ENCODE data around the gene LNPK. TPM values are rescaled to one million over a fixed set of nuclear protein-coding genes. Genes with fewer than 3 reads are reported as not detected.

LNPK gene
- total RNA-seq, 4 donors from 2014 or later = 18.9 to 48.1 (median 20.2) TPM

DNA sequence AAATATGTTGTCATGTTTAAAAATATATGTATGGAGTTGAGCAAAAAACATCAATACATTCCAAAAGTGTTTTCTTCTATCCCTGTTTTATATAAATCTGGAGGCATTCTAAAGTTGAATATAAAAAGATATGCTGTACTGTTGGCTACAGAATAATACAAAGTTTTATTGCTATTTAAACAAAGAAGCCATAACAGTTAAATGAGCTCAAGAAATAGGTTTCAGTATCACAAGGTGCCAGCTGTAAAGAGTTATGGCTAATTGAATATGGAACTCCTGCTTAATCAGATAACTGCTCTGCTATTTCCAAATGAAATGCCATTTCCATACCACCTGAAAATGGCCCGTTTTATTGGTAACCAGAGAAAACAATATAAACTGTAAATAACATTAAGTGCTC is 55.0 kb downstream of the LNPK start:
- H3K36me3 ChIP-seq = peaks cover 0 to 5% of the 10 kb centered on the region in 2 donors
- 87 to 94% methylated on average over 1 of the region's 1 CpG for WGBS, 2 donors
- H3K27me3 ChIP-seq = no peaks in the 10 kb centered on the region
- DNase-seq = no peak
- no peaks in the 10 kb centered on the region for H3K4me1 ChIP-seq
- H3K4me3 ChIP-seq (replicated peaks in 1 of 3) = no peak overlapping the region
- TF ChIP-seq, protein P1, sequence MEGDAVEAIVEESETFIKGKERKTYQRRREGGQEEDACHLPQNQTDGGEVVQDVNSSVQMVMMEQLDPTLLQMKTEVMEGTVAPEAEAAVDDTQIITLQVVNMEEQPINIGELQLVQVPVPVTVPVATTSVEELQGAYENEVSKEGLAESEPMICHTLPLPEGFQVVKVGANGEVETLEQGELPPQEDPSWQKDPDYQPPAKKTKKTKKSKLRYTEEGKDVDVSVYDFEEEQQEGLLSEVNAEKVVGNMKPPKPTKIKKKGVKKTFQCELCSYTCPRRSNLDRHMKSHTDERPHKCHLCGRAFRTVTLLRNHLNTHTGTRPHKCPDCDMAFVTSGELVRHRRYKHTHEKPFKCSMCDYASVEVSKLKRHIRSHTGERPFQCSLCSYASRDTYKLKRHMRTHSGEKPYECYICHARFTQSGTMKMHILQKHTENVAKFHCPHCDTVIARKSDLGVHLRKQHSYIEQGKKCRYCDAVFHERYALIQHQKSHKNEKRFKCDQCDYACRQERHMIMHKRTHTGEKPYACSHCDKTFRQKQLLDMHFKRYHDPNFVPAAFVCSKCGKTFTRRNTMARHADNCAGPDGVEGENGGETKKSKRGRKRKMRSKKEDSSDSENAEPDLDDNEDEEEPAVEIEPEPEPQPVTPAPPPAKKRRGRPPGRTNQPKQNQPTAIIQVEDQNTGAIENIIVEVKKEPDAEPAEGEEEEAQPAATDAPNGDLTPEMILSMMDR (IDR thresholded peaks at IDR 0.05) = no peak
- no peak for TF ChIP-seq POLR2A (IDR thresholded peaks at IDR 0.05)
- intact Hi-C loops (cut with DNase I) = no loop called here
- no peaks in the 10 kb centered on the region for H3K9me3 ChIP-seq
- H3K27ac ChIP-seq = no peak overlapping the region

DNA sequence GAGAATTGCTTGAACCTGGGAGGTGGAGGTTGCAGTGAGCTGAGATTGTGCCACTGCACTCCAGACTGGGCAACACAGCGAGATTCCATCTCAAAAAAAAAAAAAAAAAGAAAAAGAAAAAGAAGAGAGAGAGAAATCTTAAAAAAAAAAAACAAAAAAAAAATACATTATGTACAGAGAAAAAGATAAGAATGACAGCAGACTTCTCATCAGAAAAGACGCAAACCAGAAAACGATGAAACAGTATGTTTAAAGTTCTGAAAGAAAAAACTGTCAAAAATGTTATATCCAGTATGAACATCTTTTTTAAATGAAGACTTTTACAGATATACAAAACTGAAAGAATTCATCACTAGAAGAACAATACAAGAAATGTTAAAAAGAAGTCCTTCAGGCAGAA is 60.4 kb downstream of the LNPK start:
- no peaks in the 10 kb centered on the region for H3K27me3 ChIP-seq
- TF ChIP-seq POLR2A (IDR thresholded peaks at IDR 0.05) = no peak
- TF ChIP-seq, protein P1 (IDR thresholded peaks at IDR 0.05) = no peak
- WGBS, 2 donors = 93 to 99% methylated on average over 3 of the region's 3 CpGs
- no peaks in the 10 kb centered on the region for H3K4me1 ChIP-seq
- no peak overlapping the region for H3K27ac ChIP-seq
- no peaks in the 10 kb centered on the region for H3K9me3 ChIP-seq
- intact Hi-C loops (cut with DNase I) = no loop called here
- DNase-seq = no peak
- H3K36me3 ChIP-seq = peaks cover 0 to 1% of the 10 kb centered on the region in 2 donors
- H3K4me3 ChIP-seq (replicated peaks in 1 of 3) = no peak overlapping the region

DNA sequence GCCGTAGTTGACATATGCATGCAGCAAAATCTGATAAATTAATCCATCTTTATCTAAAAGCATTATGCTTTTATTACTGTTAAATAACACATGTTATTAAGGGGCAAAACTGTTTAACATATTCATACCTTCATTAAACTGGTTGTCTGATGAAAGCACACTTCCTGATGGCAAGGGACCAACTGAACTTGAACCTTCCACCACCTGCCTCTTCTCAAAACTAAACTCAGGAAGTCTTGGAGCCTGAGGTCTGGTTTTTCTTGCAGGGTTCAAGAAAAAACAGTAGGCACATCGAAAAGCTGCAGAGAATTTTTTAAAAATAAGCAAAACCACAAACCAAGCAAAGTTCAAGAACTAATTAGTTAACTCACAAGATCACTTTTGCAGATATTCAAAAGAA is 64.9 kb downstream of the LNPK start:
- no peak for DNase-seq
- Histone ChIP-seq H3K4me3 (replicated peaks in 1 of 3) (no peak overlapping the region), H3K36me3 (no peaks in the 10 kb centered on the region), H3K4me1 (no peaks in the 10 kb centered on the region), H3K27me3 (no peaks in the 10 kb centered on the region), H3K27ac (no peak overlapping the region), H3K9me3 (no peaks in the 10 kb centered on the region)
- TF ChIP-seq, protein P1 (IDR thresholded peaks at IDR 0.05) = no peak
- TF ChIP-seq POLR2A (IDR thresholded peaks at IDR 0.05) = no peak
- WGBS, 2 donors = 80 to 81% methylated on average over 2 of the region's 2 CpGs
- intact Hi-C loops (cut with DNase I) = no loop called here

DNA sequence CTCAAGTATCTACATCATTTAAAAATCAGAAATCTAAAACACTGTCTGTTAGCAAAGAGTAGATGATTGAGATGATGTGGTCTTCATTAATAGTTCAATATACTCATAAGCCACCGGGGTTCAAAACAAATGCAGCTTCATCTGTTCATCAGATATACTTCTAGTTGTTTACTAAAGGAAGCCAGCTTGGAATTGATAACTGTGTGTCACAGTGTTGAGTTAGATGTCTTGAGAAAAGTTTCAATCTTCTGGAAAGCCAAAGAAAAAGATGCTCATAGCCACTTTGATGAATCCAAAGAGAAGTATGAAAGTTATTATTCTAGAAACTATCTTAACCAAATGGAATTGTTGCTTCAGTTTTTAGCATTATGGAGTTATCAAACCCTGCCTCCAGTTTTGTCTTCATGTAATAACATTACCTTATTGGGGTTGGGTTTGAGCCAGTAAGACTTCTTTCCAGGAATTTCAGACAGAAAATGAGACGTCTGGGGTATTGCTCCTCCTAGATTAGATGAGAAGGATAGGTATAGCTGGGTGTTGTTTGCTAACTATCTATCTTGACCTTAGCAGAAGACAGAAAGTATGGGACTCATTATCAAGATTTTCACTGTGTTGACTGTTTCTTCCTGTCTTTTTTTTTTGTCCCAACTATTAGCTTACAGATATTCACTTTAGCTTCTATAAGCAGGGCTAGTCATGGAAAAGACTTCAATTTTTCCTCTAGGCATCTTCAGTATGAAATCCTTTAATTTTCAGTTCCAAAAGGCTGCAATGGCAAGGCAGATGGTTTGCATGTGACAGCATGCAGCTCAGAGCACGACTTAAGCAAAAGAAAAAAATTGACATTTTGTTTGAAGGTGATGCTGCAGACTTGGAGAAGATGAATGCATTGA is 66.5 kb downstream of the LNPK start:
- no peak for TF ChIP-seq POLR2A (IDR thresholded peaks at IDR 0.05)
- TF ChIP-seq, protein P1 (IDR thresholded peaks at IDR 0.05) = no peak
- Histone ChIP-seq H3K9me3 (no peaks in the 10 kb centered on the region), H3K27ac (no peak overlapping the region), H3K4me1 (no peaks in the 10 kb centered on the region), H3K27me3 (no peaks in the 10 kb centered on the region), H3K4me3 (replicated peaks in 1 of 3) (no peak overlapping the region), H3K36me3 (no peaks in the 10 kb centered on the region)
- intact Hi-C loops (cut with DNase I) = no loop called here
- no peak for DNase-seq
- 88 to 90% methylated on average over 3 of the region's 3 CpGs for WGBS, 2 donors

DNA sequence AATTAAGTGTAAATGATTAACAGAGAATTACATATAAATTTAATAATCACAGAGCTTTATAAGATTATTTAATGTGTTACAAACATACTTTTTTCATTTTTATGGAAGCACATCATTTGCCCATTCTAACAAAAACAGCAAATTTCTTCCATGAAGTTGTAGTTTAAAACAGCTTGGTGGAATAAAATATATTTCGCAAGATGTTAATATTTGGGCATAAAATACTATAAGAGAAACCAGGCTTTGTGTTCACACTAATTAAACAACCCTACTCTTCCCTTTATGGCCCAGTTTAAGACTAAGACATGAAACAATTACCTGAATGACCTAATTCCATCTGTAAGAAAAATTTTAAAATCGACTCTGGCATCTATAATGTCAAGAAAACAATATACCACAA is 69.4 kb downstream of the LNPK start:
- Histone ChIP-seq H3K4me3 (replicated peaks in 1 of 3) (no peak overlapping the region), H3K36me3 (no peaks in the 10 kb centered on the region), H3K27ac (no peak overlapping the region), H3K4me1 (no peaks in the 10 kb centered on the region), H3K9me3 (no peaks in the 10 kb centered on the region), H3K27me3 (no peaks in the 10 kb centered on the region)
- 98% methylated on average over 2 of the region's 2 CpGs for WGBS, 2 donors
- DNase-seq = no peak
- intact Hi-C loops (cut with DNase I) = no loop called here
- TF ChIP-seq POLR2A (IDR thresholded peaks at IDR 0.05) = no peak
- TF ChIP-seq, protein P1 (IDR thresholded peaks at IDR 0.05) = no peak
